Measurements from ENCODE around the gene NDRG4.

Gene NDRG4

DNA sequence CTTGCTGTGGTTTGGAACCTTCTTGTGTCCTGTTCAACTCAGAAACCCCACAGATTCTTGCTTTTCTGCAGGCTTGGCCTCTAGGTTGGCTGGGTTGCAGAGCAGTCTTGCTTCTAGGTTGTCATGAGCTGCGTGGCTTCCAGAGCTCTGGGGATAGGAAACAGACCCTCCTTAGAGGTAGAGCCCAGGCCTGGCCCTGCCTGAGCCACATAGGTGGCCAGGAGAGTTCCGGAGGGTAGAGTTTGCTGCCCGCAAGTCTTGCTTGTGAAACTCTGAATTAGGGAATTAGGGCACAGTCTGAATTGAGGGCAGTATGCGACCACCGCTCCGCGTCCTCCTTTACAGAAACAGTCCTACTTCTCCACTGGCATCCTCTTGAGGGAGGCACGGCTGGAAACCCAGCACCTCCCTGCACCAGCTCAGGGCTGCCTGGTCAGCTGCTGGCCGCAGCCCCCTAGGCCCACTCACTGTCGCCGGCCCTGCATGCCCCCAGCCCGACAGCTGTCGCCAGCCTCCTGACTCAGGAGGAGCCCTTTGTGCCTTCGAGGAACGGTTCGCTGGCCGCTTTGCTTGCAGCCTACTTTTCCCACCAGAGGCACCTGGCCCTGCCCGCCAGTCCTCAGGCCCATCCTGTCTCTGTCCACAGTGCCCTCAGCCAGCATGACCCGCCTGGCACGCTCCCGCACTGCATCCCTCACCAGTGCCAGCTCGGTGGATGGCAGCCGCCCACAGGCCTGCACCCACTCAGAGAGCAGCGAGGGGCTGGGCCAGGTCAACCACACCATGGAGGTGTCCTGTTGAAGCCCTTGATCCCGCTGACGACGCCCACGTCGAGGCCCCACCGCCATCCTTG is 11.1 kb downstream of the NDRG4 start:
- DNase-seq: no peak

DNA sequence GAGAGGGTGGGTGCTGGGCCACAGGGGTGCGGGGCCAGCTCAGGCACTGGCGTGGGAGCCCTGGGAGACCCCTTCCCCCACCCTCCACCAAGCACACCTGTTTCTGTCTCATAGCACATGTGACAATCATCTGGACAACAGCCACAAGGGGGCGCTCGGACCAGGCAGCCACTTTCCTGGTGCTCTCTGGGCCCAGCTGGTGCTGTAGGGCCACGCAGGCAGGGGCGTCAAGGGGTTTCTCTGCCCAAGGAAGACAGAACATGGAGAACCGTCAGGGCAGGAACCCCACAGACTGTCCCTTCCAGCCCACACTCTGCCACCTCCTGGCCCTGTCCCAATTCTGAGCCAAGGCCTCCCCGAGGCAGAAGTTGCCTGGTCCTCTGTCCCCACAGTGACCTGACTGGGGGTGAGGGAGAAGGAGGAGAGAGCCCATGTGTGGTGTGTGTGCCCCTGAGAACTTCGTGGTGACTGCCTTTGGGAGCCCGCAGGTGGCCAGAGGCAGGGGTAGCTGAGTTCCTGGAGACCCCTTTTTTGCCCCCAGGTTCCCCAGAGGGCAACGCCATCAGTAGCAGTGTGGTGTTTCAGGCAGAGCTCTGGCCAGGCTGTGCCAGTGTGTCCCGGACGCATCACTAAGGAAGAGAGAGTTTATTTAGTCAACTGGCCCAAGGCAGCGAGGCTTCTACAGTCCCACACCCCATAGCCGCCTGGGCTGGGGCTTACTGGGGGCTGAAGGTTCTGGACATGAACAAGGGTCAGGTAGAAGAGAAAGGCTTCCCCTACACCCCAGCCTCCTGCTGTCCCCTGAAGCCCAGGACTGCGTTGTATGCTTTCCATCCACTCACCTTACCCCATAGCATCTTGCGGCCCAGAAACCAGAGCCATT is 12.2 kb downstream of the NDRG4 start:
- DNase-seq: peak; percentile 28 to 80

GRCh38 chr16:58513874-58514273 is 13.9 kb downstream of the NDRG4 start:
- no peak for DNase-seq

GRCh38 chr16:58515125-58515870 is 15.4 kb downstream of the NDRG4 start, which contains the start of gene SETD6:
SETD6 (plus strand) TSS chr16:58515517; CDS start chr16:58515538, 21 bp downstream.
- peak; percentile 73 to 84 for DNase-seq

DNA sequence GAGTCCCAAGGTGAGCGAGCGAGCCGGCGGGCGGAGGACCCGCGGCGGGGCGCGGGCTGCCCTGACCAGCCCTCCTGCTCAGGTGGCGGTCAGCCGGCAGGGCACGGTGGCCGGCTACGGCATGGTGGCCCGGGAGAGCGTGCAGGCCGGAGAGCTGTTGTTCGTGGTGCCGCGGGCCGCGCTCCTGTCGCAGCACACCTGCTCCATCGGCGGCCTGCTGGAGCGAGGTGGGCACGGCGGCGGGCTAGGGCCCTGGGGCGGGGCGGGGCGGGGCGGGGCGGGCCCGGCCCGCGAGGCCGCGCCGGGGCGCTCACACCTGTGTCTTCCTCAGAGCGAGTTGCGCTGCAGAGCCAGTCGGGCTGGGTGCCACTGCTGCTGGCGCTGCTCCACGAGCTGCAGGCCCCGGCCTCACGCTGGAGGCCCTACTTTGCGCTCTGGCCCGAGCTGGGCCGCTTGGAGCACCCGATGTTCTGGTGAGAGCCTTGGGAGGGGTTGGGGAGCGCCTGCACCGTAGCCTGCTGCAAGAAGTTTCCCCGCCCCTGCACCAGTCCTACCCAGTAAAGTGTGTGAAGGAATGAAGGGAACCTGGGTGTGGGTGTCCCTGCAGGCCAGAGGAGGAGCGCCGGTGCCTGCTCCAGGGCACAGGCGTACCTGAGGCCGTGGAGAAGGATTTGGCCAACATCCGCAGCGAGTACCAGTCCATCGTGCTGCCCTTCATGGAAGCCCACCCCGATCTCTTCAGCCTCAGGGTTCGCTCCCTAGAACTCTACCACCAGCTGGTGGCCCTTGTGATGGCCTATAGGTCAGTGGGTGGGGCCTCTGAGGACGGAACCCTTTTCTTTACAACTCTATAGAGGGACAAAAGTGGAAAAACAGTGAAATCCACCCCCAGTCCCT is 16.2 kb downstream of the NDRG4 start:
- DNase-seq: no peak

DNA sequence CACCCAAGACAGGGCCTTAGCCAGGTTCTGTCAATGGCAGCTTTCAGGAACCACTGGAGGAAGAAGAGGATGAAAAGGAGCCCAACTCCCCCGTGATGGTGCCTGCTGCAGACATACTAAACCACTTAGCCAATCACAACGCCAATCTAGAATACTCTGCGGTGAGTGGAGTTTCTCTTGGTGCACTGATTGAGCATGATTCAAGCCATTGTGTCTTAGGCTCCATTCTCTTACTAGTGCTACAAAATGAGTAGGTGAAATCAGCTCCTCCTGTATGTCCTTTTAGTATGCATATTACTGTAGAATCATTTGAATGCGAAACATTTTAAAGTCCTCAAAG is 16.8 kb downstream of the NDRG4 start:
- no peak for DNase-seq

- DNase-seq: no peak
These were observed 18.4 kb downstream of the NDRG4 start for GRCh38 chr16:58518083-58518979.

GRCh38 chr16:58518980-58519368 is 19.0 kb downstream of the NDRG4 start:
- DNase-seq: no peak

GRCh38 chr16:58519707-58520106 is 19.8 kb downstream of the NDRG4 start:
- DNase-seq: no peak

GRCh38 chr16:58530179-58530578 is 30.2 kb downstream of the NDRG4 start:
- DNase-seq: no peak

DNA sequence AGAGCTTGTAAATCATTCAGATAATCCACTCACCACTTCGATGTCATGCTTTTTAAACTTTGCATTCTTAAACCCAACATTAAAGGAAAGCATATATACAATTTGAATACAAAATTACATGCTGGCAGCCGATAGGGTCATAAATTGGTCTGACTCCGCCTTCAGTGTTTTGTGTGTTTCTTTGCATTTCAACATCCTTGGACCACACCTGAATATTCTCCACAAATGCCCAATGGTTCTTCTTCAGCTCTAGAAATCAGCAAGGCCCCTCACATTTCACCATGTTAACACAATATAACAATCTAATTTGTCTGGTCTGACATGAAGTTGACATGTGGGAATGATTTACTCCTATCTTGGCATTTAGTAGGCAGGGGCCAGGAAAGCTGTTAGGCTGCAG is 32.5 kb downstream of the NDRG4 start:
- no peak for DNase-seq

DNA sequence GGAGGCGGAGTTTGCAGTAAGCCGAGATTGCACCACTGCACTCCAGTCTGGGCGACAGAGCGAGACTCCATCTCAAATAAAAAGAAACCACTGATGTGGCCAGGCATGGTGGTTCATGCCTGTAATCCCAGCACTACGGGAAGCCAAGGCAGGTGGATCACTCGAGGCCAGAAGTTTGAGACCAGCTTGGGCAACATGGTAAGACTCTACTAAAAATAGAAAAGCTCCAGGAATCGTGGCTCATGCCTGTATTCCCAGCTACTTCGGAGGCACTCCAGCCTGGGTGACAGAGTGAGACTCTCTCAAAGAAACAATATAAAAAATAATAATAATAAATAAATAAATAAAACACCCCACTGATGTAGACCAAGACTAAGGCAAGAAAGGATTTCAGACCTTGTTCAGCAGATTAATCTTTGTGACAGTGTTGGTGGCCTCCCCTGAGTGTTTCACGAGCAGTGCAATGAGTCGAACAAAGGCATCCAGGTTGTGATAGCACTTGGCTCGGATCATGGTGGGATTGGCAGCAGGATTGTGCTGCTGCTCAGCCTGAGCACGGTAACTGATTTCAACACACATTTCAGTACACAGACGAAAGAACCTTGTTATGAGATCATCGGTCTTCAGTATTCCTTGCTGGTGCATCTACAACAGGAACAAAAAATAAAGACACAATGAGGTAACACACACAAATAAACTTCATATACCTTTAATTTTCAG is 34.0 kb downstream of the NDRG4 start:
- DNase-seq: no peak

GRCh38 chr16:58535100-58535499 is 35.2 kb downstream of the NDRG4 start:
- DNase-seq: no peak

GRCh38 chr16:58536278-58536677 is 36.3 kb downstream of the NDRG4 start:
- no peak for DNase-seq

GRCh38 chr16:58537124-58537906 is 37.4 kb downstream of the NDRG4 start:
- DNase-seq: no peak

DNA sequence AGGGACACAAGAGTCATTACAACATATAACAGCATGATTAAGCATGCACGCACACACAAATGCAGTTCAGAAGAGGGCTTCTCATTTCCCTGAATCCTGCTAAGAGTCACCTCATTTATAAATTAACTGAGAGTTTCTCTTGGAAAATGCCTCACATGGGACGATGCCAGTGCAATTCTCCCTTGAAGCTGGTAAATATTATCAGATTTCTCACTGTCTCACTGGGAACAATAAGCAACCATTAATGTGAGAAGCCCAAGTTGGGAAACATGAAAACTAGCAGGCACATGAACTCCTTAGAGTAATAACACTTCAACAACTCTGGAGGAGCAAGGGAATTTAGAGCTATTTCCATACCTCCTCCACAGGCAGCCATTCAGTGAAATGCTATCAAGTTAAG is 41.8 kb downstream of the NDRG4 start:
- DNase-seq: no peak

DNA sequence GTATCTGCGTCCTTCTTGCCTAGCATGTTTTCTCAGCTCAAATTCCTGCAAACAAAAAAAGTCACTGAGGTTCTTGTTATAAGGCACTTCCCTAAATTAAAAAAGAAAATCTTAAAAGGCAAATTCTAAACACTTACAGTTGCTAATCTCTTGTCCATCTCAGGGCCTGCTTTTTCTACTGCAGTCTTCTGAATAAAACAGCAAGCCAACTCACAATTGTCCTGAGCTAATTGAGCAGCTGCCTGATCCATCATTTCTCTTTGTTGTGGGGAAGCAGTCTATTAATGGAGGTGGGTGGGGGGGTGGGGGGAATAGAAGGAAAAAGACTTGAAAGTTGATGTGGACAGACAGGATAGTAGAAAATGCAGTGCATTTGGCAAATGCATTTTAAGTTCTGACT is 42.3 kb downstream of the NDRG4 start:
- DNase-seq: no peak

DNA sequence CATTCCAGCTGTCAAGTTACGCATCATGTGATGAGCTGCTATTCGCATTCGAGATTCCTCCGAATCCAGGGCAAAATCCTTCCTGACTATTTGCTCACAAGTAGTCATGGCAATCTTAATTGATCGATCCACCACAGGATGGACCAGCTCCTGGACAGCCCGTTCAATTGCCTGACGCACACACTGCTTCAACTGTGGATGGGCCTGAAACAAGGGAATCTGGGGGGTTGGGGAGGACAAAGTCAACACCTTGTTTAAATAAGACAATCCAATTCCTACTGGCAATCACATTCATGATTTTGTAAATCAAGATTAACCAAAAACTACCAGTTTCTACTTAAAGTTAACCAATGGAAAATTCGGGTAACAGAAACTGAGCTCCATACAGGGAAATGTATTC is 43.7 kb downstream of the NDRG4 start:
- DNase-seq: no peak

GRCh38 chr16:58548378-58548777 is 48.4 kb downstream of the NDRG4 start:
- DNase-seq: no peak

- DNase-seq: no peak
These were observed 51.6 kb downstream of the NDRG4 start for GRCh38 chr16:58551496-58551895.

All from inflammatory macrophage treated with lipopolysaccharide for 1 hour (primary cell).